Bronchial smooth muscle cell (primary cell): ENCODE measurements around the gene GASK1A. TPM values are rescaled to one million over a fixed set of nuclear protein-coding genes. Genes with fewer than 3 reads are reported as not detected.

ENCODE experiments used
- total RNA-seq: library from RNA; depleted of rRNA; stranded (reverse); fragments of >200 nt; gene quantifications from 2 replicates; pipeline ENCODE4 v1.2.1, GENCODE V29; 2014

Gene GASK1A
- 0.26 and 3.3 TPM in 2 replicates for total RNA-seq

DNA sequence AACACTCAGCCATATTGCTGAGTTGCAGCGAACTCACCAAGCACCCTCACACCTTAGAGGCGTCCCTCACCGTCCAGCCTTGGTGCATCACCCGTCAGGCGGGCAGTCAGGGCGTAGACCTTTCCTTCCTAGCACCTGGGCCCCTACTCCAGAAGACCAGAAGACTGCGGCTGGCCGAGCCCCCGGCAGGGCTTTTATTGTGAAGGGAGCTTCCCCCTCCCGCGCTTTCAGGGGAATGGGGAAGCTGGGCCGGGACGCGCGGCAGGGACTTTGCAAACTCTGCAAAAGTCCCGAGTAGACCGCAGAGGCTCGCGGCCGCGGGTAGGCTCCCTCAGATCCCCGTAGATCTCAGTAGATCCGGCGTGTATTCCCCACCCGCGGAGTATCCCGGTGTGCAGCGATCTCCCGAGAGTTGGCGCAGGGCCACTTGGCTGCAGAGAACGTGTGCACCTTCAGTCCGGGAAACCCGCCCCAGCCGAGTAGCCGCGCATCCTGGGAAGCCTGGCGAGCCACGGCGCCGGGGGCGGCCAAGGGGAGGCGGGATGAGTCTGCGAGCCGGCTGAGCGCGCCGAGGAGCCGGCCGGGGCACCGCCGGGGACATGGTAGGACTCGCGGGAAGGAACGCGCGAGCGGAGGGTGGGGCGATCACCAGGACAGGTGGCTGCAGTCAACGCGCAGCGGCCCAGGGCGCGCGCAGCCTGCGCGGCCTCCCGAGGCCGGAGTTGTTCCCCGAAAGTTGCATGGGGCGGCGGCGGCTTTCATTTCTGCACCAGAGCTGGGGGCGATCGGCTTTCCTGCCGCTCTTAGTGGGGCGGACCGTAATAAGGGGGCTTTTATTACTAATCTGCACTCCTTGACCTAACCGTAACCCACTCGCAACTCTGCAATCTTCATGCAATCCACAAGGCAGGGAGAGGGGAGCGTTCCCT is at the start of gene GASK1A:
Gene GASK1A, plus strand, starts transcription at position 268 of the 929 bp plus-strand sequence. Its CDS starts 332 bp downstream, at position 600.

DNA sequence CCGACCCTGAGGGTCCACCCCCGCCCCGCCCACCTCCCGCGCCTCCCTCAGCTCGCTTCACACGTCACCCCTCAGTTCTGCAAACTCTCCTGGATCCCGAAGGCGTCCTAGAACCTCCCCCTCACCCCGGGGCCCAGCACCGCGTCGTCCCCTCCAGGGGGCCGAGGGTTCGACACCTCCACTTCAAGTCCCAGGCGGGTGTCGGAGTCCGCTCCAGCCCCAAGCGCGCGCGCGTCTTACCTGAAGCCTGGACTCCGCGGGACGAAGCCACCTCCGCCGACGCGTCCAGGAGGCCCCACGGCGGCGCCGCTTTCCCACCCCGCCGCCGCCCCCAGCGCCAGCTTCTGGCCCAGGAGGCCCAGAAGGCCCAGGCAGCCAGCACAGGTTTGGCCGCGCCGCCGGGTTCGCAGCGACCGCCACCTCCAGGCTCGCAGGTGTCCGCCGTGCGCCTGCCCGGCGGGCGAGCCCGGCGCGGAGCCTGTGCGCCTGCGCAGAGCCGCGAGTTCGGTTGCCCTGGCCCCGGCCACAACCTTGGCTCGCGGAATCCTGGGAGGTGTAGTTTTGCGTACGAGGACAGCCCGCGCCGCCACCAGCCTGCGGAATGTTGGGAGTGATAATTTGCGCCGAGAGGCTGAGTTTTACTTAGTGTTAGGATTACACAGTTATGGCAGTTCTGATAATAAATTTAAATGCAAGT is 126.6 kb downstream of the GASK1A start, which contains the start of gene POMGNT2:
Gene POMGNT2, minus strand, starts transcription at position 484 of the 697 bp plus-strand sequence. CDS start 24,648 bp downstream, outside the sequence.

Other genes starting within 250 kb of the GASK1A start
- 0.86 and 0.95 TPM in 2 replicates for gene CCDC13, start 206.1 kb upstream of the GASK1A start, total RNA-seq
- gene HIGD1A, start 174.8 kb upstream of the GASK1A start, total RNA-seq, result 131 TPM in 2 replicates
- 0.26 and 0.32 TPM in 2 replicates for gene ACKR2, start 169.9 kb upstream of the GASK1A start, total RNA-seq
- not detected in 2 replicates for gene CYP8B1, start 103.4 kb upstream of the GASK1A start, total RNA-seq
- gene ZNF662, start 73.2 kb upstream of the GASK1A start, total RNA-seq, result 1.3 and 2.0 TPM in 2 replicates
- 7.9 and 15.7 TPM in 2 replicates for gene POMGNT2, start 126.8 kb downstream of the GASK1A start, total RNA-seq